ENCODE measurements around the gene SFMBT2. TPM values are rescaled to one million over a fixed set of nuclear protein-coding genes. Genes with fewer than 3 reads are reported as not detected.

Gene SFMBT2
- polyA plus RNA-seq, 2 of the 4 experiments (the other 2 are of a cell fraction): 9.6 to 10.2 TPM

GRCh38 chr10:7136016-7136415, 274.8 kb downstream of the SFMBT2 start:
- ChIA-PET CTCF (no interaction called here), POLR2A (no interaction called here)
- FAIRE-seq (no peak), ATAC-seq (no peak), DNase-seq (ENCODE audit: low read depth in 1 of 2, low spot score in 1 of 2) (no peak)
- Histone ChIP-seq H3K4me1 (no peaks in the 10 kb centered on the region), H3K9me3 (peaks cover 9% of the 10 kb centered on the region), H3K27ac (no peak overlapping the region), H3K4me3 (no peak overlapping the region), H3K4me2 (no peak overlapping the region)
- 21% methylated on average over 5 of the region's 5 CpGs for WGBS (ENCODE audit: missing lambda C conversion rate)
- no peak for TF ChIP-seq RAD21 (conservative IDR thresholded peaks at IDR 0.05 in 1 of 2, IDR thresholded peaks at IDR 0.05 in 1 of 2)
- TF ChIP-seq HEYL (CRISPR knock-in tag; IDR thresholded peaks at IDR 0.05): no peak
- no peak for TF ChIP-seq REST (IDR thresholded peaks at IDR 0.05)

GRCh38 chr10:7135188-7135587, 275.6 kb downstream of the SFMBT2 start:
- CTCF ChIA-PET: interaction anchor here (2.1 kb wide), 1 partner anchor 13 kb away, joined by 20 read pairs; no protein-coding TSS in a partner anchor

More at GRCh38 chr10:7135188-7135587, 275.6 kb downstream of the SFMBT2 start:
- H3K4me3 ChIP-seq: no peak overlapping the region
- no peaks in the 10 kb centered on the region for H3K4me1 ChIP-seq
- H3K4me2 ChIP-seq: no peak overlapping the region
- H3K9me3 ChIP-seq: peaks cover 9% of the 10 kb centered on the region
- FAIRE-seq (no peak), ATAC-seq (no peak), DNase-seq (ENCODE audit: low read depth in 1 of 2, low spot score in 1 of 2) (no peak)
- H3K27ac ChIP-seq: no peak overlapping the region
- TF ChIP-seq CTCF (IDR thresholded peaks at IDR 0.05) (no peak), JUNB (IDR thresholded peaks at IDR 0.05) (no peak), HOXB5 (CRISPR knock-in tag; IDR thresholded peaks at IDR 0.05) (no peak), RARB (CRISPR knock-in tag; IDR thresholded peaks at IDR 0.05) (no peak), REST (IDR thresholded peaks at IDR 0.05) (no peak), TFCP2L1 (CRISPR knock-in tag; IDR thresholded peaks at IDR 0.05) (no peak), HEYL (CRISPR knock-in tag; IDR thresholded peaks at IDR 0.05) (no peak), SMC3 (IDR thresholded peaks at IDR 0.05) (no peak), E2F6 (IDR thresholded peaks at IDR 0.05; ENCODE audit: borderline replicate concordance, low read depth) (no peak), EHMT2 (IDR thresholded peaks at IDR 0.05; ENCODE audit: low read depth) (no peak), KDM5A (IDR thresholded peaks at IDR 0.05) (no peak), NFE2L2 (conservative IDR thresholded peaks at IDR 0.05; ENCODE audit: low read length) (no peak), FOXS1 (CRISPR knock-in tag; IDR thresholded peaks at IDR 0.05) (no peak), CHD4 (IDR thresholded peaks at IDR 0.05; ENCODE audit: borderline replicate concordance) (no peak), RAD21 (conservative IDR thresholded peaks at IDR 0.05 in 1 of 2, IDR thresholded peaks at IDR 0.05 in 1 of 2) (no peak)
- POLR2A ChIA-PET: no interaction called here
